T-helper 22 cell (primary cell): Measurements from ENCODE around the gene LRWD1.
"Not testable (repeated sequence)": the region's sequence is repeated elsewhere in the genome, so short reads cannot be mapped to it uniquely, and the experiment has no call there.

Experiments used
- DNase-seq: peaks from one replicate; pipeline ENCODE4 v3.0.0-alpha.2; 2020; ENCODE audit warnings: low read depth

Gene LRWD1

GRCh38 chr7:102444961-102445673 is 19.7 kb upstream of the LRWD1 start:
- no peak for DNase-seq

GRCh38 chr7:102445674-102446071 is 19.1 kb upstream of the LRWD1 start:
- no peak for DNase-seq

- no peak for DNase-seq
Measured at GRCh38 chr7:102446387-102447156, 18.2 kb upstream of the LRWD1 start.

- DNase-seq, result no peak
Measured at GRCh38 chr7:102447311-102447710, 17.5 kb upstream of the LRWD1 start.

GRCh38 chr7:102449136-102449535 is 15.6 kb upstream of the LRWD1 start:
- no peak for DNase-seq

- DNase-seq, result no peak
Measured at GRCh38 chr7:102450242-102450641, 14.5 kb upstream of the LRWD1 start.

- DNase-seq, result no peak
Measured at GRCh38 chr7:102451371-102452054, 13.3 kb upstream of the LRWD1 start.

GRCh38 chr7:102452451-102452850 is 12.3 kb upstream of the LRWD1 start:
- no peak for DNase-seq

GRCh38 chr7:102453319-102453718 is 11.5 kb upstream of the LRWD1 start:
- no peak for DNase-seq

- DNase-seq, result no peak
Measured at GRCh38 chr7:102454468-102454867, 10.3 kb upstream of the LRWD1 start.

- DNase-seq, result not testable (repeated sequence)
Measured at GRCh38 chr7:102454932-102455331, 9.9 kb upstream of the LRWD1 start.

GRCh38 chr7:102455596-102455995 is 9.2 kb upstream of the LRWD1 start:
- DNase-seq, result no peak

GRCh38 chr7:102456327-102456726 is 8.5 kb upstream of the LRWD1 start:
- DNase-seq, result no peak

- DNase-seq, result no peak
Measured at GRCh38 chr7:102457352-102457924, 7.3 kb upstream of the LRWD1 start.

- no peak for DNase-seq
Measured at GRCh38 chr7:102459221-102459844, 5.5 kb upstream of the LRWD1 start.

- no peak for DNase-seq
Measured at GRCh38 chr7:102460467-102460866, 4.3 kb upstream of the LRWD1 start.

GRCh38 chr7:102463841-102464576 is 775 bp upstream of the LRWD1 start:
- DNase-seq, result no peak

GRCh38 chr7:102466097-102466496 is 1.3 kb downstream of the LRWD1 start:
- no peak for DNase-seq

GRCh38 chr7:102467581-102468477 is 3.0 kb downstream of the LRWD1 start:
- DNase-seq, result no peak
